ENCODE data around the gene KCNK5. TPM values are rescaled to one million over a fixed set of nuclear protein-coding genes. Genes with fewer than 3 reads are reported as not detected.

The KCNK5 gene
- total and polyA plus RNA-seq, 2 of the 8 experiments (the other 6 are each of a cell fraction or from before 2014, with no cell fraction given), result 20.9 to 44.3 TPM

DNA sequence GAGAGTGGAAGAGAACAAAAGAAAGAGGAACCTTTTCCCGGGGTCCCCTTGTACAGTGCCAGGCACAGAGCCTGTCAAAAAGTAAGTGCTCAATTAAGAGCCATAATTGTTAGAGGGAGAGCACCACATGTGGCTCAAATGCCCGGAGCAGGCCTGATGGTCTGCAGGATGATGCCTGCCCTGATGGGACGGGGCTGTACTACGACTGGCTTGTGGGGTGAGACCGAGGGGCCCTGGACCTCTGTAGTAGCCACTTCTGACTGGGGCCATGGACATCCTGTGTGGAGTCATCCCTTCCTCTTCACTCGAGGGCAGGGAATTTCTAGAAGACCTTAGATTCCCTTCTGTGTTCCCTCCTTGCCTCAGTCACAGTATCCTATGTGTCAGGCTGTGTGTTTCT is 47.9 kb downstream of the KCNK5 start:
- Histone ChIP-seq H4K20me1 (replicated peaks in 1 of 2; ENCODE audit: control insufficient read depth in 1 of 2, insufficient read depth in 2 of 2, low read length in 2 of 2) (peaks cover 0 to 1% of the 10 kb centered on the region in 2 experiments), H3K9me3 (ENCODE audit: insufficient read depth in 2 of 2, low read depth in 1 of 2, low read length in 1 of 2) (peaks cover 3 to 5% of the 10 kb centered on the region in 2 experiments; a peak in 2 of 4 replicates), H4K5ac (ENCODE audit: insufficient read length, low read depth, low read length) (no peak overlapping the region), H3K4me3 (ENCODE audit: extremely low read depth in 1 of 4, insufficient read depth in 2 of 4, low read depth in 3 of 4, low read length in 4 of 4) (no peak overlapping the region), H3K27me3 (replicated peaks in 1 of 4; ENCODE audit: control insufficient read depth in 3 of 4, extremely low read depth in 1 of 4, insufficient read depth in 3 of 4, low read length in 3 of 4) (no peaks in the 10 kb centered on the region), H3K23me2 (ENCODE audit: low read depth, low read length) (no peaks in the 10 kb centered on the region), H2BK15ac (ENCODE audit: low read length) (no peak overlapping the region), H4K8ac (ENCODE audit: extremely low read depth, insufficient read depth, low read length) (no peak overlapping the region), H3K9ac (replicated peaks in 1 of 4; ENCODE audit: extremely low read depth in 1 of 4, low read depth in 3 of 4, low read length in 3 of 4) (no peak overlapping the region), H3K4me1 (replicated peaks in 1 of 4; ENCODE audit: control insufficient read depth in 3 of 4, insufficient read depth in 4 of 4, low read length in 3 of 4) (no peaks in the 10 kb centered on the region), H3K23ac (ENCODE audit: insufficient read length) (no peak overlapping the region), H3K4me2 (ENCODE audit: insufficient read depth in 1 of 2, low read depth in 2 of 2, low read length in 2 of 2) (no peak overlapping the region), H3K79me2 (ENCODE audit: control insufficient read depth in 1 of 2, insufficient read depth in 2 of 2, low read length in 2 of 2) (no peaks in the 10 kb centered on the region), H4K91ac (replicated peaks; ENCODE audit: insufficient read length, low read length) (no peak overlapping the region), H3K4ac (replicated peaks; ENCODE audit: insufficient read length, low read depth, low read length) (no peak overlapping the region), H3K36me3 (ENCODE audit: control insufficient read depth in 2 of 4, insufficient read depth in 4 of 4, low read length in 3 of 4) (peaks cover 0 to 9% (median 2%) of the 10 kb centered on the region in 4 experiments; a peak in 5 of 8 replicates), H2BK120ac (replicated peaks; ENCODE audit: low read depth, low read length) (no peak overlapping the region), H3K27ac (ENCODE audit: low read depth, low read length) (no peak overlapping the region), H3K18ac (ENCODE audit: extremely low read depth, low read length) (no peak overlapping the region), H3K56ac (replicated peaks; ENCODE audit: insufficient read length, low read depth, low read length) (no peak overlapping the region), H3K79me1 (ENCODE audit: low read depth, low read length) (no peaks in the 10 kb centered on the region), H3K14ac (ENCODE audit: insufficient read length) (no peak overlapping the region), H2AFZ (ENCODE audit: low read length) (no peak overlapping the region), H2BK5ac (ENCODE audit: low read depth, low read length) (no peak overlapping the region), H2BK20ac (ENCODE audit: low read length) (no peak overlapping the region), H2AK5ac (ENCODE audit: low read depth, low read length) (no peak overlapping the region), H2BK12ac (ENCODE audit: low read depth, low read length) (no peak overlapping the region)
- POLR2A ChIA-PET (ENCODE audit: partially characterized antibody), result interaction anchor here (0.9 to 1.8 kb wide), 3 partner anchors 10 to 105 kb away, joined by 3 to 4 read pairs (median 4); no protein-coding TSS in a partner anchor
- 92% methylated on average over 6 of the region's 6 CpGs; no CpG with 5 or more reads in 1 of the 2 experiments for WGBS, 2 experiments (ENCODE audit: extremely low coverage in 1 of 2, insufficient coverage in 1 of 2, insufficient read length in 1 of 2, insufficient replicate concordance in 2 of 2, low coverage in 1 of 2, low lambda C conversion rate in 2 of 2, missing lambda C conversion rate in 1 of 2)
- CTCF ChIA-PET (ENCODE audit: partially characterized antibody), result interaction anchor here (1.4 to 72.8 kb wide), 7 partner anchors 9 to 115 kb away, joined by 6 to 1738 read pairs (median 10); partner anchors contain the start of genes KCNK17 and KCNK5
- DNase-seq (ENCODE audit: low read depth in 1 of 2, low spot score in 2 of 2) (no peak), FAIRE-seq (no peak)
- TF ChIP-seq SIX5 (IDR thresholded peaks at IDR 0.05; ENCODE audit: low read depth, low read length) (no peak), TAF7 (optimal IDR thresholded peaks at IDR 0.05; ENCODE audit: borderline replicate concordance, low read depth, low read length) (no peak), SIN3A (conservative IDR thresholded peaks at IDR 0.05 in 1 of 2, IDR thresholded peaks at IDR 0.05 in 1 of 2; ENCODE audit: low read depth in 1 of 2, low read length in 2 of 2) (no peak), EZH2 (IDR thresholded peaks at IDR 0.05; ENCODE audit: low read depth, low read length, severe bottlenecking) (no peak), ZNF274 (IDR thresholded peaks at IDR 0.05; ENCODE audit: borderline replicate concordance, extremely low read depth, low read length) (no peak), RAD21 (IDR thresholded peaks at IDR 0.05 in 1 of 2, conservative IDR thresholded peaks at IDR 0.05 in 1 of 2; ENCODE audit: low read depth in 2 of 2, low read length in 2 of 2) (no peak), HDAC6 (IDR thresholded peaks at IDR 0.05; ENCODE audit: low read depth, low read length) (no peak), TCF12 (IDR thresholded peaks at IDR 0.05; ENCODE audit: low read depth, low read length) (no peak), TBP (IDR thresholded peaks at IDR 0.05; ENCODE audit: low read depth, low read length) (no peak), POLR2A (IDR thresholded peaks at IDR 0.05; ENCODE audit: control extremely low read depth in 1 of 2, low read depth in 2 of 2, low read length in 2 of 2) (no peak)
- TF ChIP-seq, protein P1, sequence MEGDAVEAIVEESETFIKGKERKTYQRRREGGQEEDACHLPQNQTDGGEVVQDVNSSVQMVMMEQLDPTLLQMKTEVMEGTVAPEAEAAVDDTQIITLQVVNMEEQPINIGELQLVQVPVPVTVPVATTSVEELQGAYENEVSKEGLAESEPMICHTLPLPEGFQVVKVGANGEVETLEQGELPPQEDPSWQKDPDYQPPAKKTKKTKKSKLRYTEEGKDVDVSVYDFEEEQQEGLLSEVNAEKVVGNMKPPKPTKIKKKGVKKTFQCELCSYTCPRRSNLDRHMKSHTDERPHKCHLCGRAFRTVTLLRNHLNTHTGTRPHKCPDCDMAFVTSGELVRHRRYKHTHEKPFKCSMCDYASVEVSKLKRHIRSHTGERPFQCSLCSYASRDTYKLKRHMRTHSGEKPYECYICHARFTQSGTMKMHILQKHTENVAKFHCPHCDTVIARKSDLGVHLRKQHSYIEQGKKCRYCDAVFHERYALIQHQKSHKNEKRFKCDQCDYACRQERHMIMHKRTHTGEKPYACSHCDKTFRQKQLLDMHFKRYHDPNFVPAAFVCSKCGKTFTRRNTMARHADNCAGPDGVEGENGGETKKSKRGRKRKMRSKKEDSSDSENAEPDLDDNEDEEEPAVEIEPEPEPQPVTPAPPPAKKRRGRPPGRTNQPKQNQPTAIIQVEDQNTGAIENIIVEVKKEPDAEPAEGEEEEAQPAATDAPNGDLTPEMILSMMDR (IDR thresholded peaks at IDR 0.05; ENCODE audit: control extremely low read depth in 1 of 3, insufficient read depth in 1 of 3, low read depth in 1 of 3, low read length in 3 of 3), result no peak
